Measurements from ENCODE around the gene IFI44. TPM values are rescaled to one million over a fixed set of nuclear protein-coding genes. Genes with fewer than 3 reads are reported as not detected.

IFI44 gene
- total and polyA plus RNA-seq, 4 donors: 37.5 to 49.1 (median 38.9) TPM

DNA sequence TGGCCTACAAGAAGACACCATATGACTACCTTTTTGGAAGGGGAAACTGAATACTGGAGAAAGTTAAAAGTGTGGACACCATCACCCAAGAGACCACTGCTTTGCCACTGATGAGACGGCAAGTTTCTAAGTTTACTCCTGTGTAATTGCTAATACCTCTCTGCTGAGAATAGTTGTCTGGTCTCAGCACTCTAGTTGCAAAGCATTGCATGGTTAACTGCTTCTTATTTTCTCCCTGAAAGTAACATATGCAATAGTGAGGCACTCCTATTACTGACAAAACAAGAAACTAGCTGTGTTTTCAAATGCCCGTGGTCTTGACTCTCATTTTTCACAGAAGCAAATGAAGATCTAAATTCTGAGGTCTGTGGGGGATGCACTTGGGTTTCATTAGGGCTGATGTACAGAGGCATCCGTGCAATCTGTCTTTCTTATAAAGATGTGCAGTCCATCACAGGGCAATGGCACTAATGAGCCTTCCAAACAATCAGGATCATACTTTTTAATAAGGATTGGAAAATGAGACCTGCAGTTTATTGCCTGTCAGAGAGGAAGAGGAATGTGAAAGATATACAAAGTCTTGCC lies 62.9 kb downstream of the IFI44 start:
- Histone ChIP-seq H3K27ac (ENCODE audit: low read depth in 1 of 2, low read length in 1 of 2) (no peak overlapping the region), H3K9me3 (ENCODE audit: control insufficient read depth in 4 of 4, insufficient read depth in 3 of 4, low read length in 3 of 4) (no peaks in the 10 kb centered on the region), H3K27me3 (ENCODE audit: control insufficient read depth in 3 of 3, insufficient read depth in 3 of 3, low read length in 2 of 3) (no peaks in the 10 kb centered on the region), H3K4me1 (ENCODE audit: control insufficient read depth in 5 of 5, insufficient read depth in 5 of 5, low read length in 5 of 5) (no peaks in the 10 kb centered on the region), H3K36me3 (ENCODE audit: control insufficient read depth in 4 of 4, insufficient read depth in 4 of 4, low read length in 4 of 4) (no peaks in the 10 kb centered on the region), H3K9ac (ENCODE audit: insufficient read depth in 1 of 2, low read length in 2 of 2) (no peak overlapping the region), H3K4me3 (no peak overlapping the region)
- TF ChIP-seq, protein P1, sequence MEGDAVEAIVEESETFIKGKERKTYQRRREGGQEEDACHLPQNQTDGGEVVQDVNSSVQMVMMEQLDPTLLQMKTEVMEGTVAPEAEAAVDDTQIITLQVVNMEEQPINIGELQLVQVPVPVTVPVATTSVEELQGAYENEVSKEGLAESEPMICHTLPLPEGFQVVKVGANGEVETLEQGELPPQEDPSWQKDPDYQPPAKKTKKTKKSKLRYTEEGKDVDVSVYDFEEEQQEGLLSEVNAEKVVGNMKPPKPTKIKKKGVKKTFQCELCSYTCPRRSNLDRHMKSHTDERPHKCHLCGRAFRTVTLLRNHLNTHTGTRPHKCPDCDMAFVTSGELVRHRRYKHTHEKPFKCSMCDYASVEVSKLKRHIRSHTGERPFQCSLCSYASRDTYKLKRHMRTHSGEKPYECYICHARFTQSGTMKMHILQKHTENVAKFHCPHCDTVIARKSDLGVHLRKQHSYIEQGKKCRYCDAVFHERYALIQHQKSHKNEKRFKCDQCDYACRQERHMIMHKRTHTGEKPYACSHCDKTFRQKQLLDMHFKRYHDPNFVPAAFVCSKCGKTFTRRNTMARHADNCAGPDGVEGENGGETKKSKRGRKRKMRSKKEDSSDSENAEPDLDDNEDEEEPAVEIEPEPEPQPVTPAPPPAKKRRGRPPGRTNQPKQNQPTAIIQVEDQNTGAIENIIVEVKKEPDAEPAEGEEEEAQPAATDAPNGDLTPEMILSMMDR (IDR thresholded peaks at IDR 0.05; ENCODE audit: control extremely low read depth, extremely low read depth): no peak
- no peak for ATAC-seq (ENCODE audit: insufficient read depth, low FRiP score)
- no peak for DNase-seq
- 79 to 85% methylated on average over 3 of the region's 3 CpGs for WGBS, 2 donors

DNA sequence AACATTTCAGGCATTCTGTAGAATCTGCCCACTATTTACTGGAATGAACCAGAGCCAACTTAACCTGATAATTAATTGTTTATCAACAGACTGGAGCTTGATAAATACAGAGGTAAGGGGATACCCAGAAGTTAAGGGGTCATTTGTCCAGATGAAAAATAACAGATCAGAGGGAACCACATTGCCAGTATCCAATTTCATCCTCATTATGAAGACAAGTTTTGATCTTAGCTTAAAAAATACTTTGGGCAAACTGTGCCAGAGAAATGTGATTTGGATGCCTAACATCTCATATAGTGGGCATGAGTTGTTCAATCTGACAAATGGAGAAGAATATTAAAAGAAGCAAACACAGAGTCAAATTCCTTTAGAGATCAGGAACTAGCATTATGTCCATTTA lies 63.7 kb downstream of the IFI44 start:
- no peak overlapping the region for H3K9ac ChIP-seq (ENCODE audit: insufficient read depth in 1 of 2, low read length in 2 of 2)
- TF ChIP-seq, protein P1 (IDR thresholded peaks at IDR 0.05; ENCODE audit: control extremely low read depth, extremely low read depth): no peak
- no peaks in the 10 kb centered on the region for H3K36me3 ChIP-seq (ENCODE audit: control insufficient read depth in 4 of 4, insufficient read depth in 4 of 4, low read length in 4 of 4)

More for the DNA sequence above, 63.7 kb downstream of the IFI44 start:
- ATAC-seq (ENCODE audit: insufficient read depth, low FRiP score) (no peak), DNase-seq (no peak)
- H3K9me3 ChIP-seq (ENCODE audit: control insufficient read depth in 4 of 4, insufficient read depth in 3 of 4, low read length in 3 of 4): no peaks in the 10 kb centered on the region
- no peaks in the 10 kb centered on the region for H3K27me3 ChIP-seq (ENCODE audit: control insufficient read depth in 3 of 3, insufficient read depth in 3 of 3, low read length in 2 of 3)
- no peaks in the 10 kb centered on the region for H3K4me1 ChIP-seq (ENCODE audit: control insufficient read depth in 5 of 5, insufficient read depth in 5 of 5, low read length in 5 of 5)
- H3K27ac ChIP-seq (ENCODE audit: low read depth in 1 of 2, low read length in 1 of 2): no peak overlapping the region
- no peak overlapping the region for H3K4me3 ChIP-seq

Other genes with a start within 250 kb of the IFI44 start
- gene PTGFR, start 158.9 kb upstream of the IFI44 start, total RNA-seq: 1 to 10 TPM; 1.2 to 4.8 TPM
- 1 to 10 TPM in 1 of 2 donors, under 1 TPM in 1; 0.68 to 4.7 TPM for gene PTGFR, start 158.9 kb upstream of the IFI44 start, polyA plus RNA-seq
- 1 to 10 TPM; 6.2 to 8.4 TPM for gene IFI44L, start 29.4 kb upstream of the IFI44 start, total RNA-seq
- 10 to 100 TPM in 1 of 2 donors, 1 to 10 TPM in 1; 3.3 to 11.8 TPM for gene IFI44L, start 29.4 kb upstream of the IFI44 start, polyA plus RNA-seq

Data from lung (tissue), 12 donors.